ENCODE measurements around the gene NKX2-8. TPM values are rescaled to one million over a fixed set of nuclear protein-coding genes. Genes with fewer than 3 reads are reported as not detected.

The NKX2-8 gene
- polyA plus RNA-seq, 1 donor (not counting 4 experiments of a cell fraction or from before 2014, with no cell fraction given), result 0.07 TPM

DNA sequence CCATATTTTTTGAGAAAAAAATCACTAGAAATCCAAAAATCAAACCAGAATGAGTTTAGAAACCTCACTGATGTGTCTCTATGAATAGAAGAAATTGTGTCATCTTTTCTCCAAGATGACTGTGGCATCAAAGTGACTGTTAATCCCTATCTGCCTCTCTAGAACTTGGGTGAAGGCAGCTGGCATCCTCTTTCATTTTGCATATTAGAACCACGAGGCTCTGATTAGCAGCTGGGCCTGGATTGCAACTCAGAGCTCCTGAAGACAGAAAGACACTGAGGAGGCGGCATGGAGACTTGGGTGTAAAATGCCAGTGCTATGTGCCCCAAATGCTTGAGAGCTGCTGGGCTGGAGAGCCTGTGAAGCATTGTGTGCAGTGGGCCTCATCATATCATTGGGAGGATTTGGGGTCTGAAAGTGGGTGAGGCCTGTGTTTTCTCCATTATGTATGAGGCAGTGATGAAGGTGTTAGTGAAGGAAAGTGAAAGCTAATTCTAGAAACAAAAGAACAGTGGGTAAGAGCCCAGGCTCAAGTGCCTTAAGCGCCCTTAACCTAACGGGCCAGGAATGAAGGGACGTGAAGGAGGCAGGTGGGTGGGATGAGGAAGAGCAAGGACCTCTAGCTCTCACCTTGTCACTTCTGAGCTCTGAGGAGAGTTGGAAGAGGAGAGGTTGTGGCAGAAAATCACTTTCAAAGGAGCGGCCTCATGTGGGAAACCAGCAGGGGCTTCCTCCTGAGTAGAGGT, 26.2 kb downstream of the NKX2-8 start:
- Histone ChIP-seq H3K9me3 (ENCODE audit: control insufficient read depth, low read depth, low read length) (no peaks in the 10 kb centered on the region), H3K4me1 (ENCODE audit: control insufficient read depth, extremely low read depth, insufficient read depth, low read length) (no peaks in the 10 kb centered on the region), H3K27ac (ENCODE audit: control insufficient read depth, insufficient read depth, low read length) (no peak overlapping the region), H3K9ac (ENCODE audit: control insufficient read depth, extremely low read depth, insufficient read depth, low read length) (no peak overlapping the region), H3K4me2 (ENCODE audit: control insufficient read depth, extremely low read depth, insufficient read depth, low read depth, low read length) (no peak overlapping the region), H3K36me3 (ENCODE audit: control insufficient read depth in 2 of 2, extremely low read depth in 1 of 2, insufficient read depth in 2 of 2, low read length in 2 of 2) (no peaks in the 10 kb centered on the region), H4K20me1 (ENCODE audit: control insufficient read depth, extremely low read depth, insufficient read depth, low read length) (no peaks in the 10 kb centered on the region), H3K79me2 (ENCODE audit: control insufficient read depth, insufficient read depth, low read length) (no peaks in the 10 kb centered on the region), H2AFZ (ENCODE audit: control insufficient read depth, low read length) (no peak overlapping the region), H3K4me3 (ENCODE audit: control insufficient read depth in 2 of 3, extremely low read depth in 1 of 3, insufficient read depth in 2 of 3, low read depth in 1 of 3, low read length in 3 of 3) (no peak overlapping the region), H3K9me1 (ENCODE audit: control insufficient read depth, extremely low read depth, insufficient read depth, low read length) (no peaks in the 10 kb centered on the region), H3K27me3 (ENCODE audit: control insufficient read depth, extremely low read depth, insufficient read depth, low read length) (no peaks in the 10 kb centered on the region)
- TF ChIP-seq, protein P1, sequence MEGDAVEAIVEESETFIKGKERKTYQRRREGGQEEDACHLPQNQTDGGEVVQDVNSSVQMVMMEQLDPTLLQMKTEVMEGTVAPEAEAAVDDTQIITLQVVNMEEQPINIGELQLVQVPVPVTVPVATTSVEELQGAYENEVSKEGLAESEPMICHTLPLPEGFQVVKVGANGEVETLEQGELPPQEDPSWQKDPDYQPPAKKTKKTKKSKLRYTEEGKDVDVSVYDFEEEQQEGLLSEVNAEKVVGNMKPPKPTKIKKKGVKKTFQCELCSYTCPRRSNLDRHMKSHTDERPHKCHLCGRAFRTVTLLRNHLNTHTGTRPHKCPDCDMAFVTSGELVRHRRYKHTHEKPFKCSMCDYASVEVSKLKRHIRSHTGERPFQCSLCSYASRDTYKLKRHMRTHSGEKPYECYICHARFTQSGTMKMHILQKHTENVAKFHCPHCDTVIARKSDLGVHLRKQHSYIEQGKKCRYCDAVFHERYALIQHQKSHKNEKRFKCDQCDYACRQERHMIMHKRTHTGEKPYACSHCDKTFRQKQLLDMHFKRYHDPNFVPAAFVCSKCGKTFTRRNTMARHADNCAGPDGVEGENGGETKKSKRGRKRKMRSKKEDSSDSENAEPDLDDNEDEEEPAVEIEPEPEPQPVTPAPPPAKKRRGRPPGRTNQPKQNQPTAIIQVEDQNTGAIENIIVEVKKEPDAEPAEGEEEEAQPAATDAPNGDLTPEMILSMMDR (optimal IDR thresholded peaks at IDR 0.05 in 1 of 3, IDR thresholded peaks at IDR 0.05 in 1 of 3, conservative IDR thresholded peaks at IDR 0.05 in 1 of 3; ENCODE audit: extremely low read depth in 1 of 3, insufficient read depth in 2 of 3, low read length in 3 of 3), result no peak
- no peak for TF ChIP-seq EZH2 (IDR thresholded peaks at IDR 0.05; ENCODE audit: low read length)
- DNase-seq (ENCODE audit: low read depth, low spot score) (no peak), FAIRE-seq (no peak)
- dilution Hi-C loops (cut with MboI; ENCODE audit: extremely low pct_ligation_motif_present, low sequenced_read_pairs), result no loop called here

DNA sequence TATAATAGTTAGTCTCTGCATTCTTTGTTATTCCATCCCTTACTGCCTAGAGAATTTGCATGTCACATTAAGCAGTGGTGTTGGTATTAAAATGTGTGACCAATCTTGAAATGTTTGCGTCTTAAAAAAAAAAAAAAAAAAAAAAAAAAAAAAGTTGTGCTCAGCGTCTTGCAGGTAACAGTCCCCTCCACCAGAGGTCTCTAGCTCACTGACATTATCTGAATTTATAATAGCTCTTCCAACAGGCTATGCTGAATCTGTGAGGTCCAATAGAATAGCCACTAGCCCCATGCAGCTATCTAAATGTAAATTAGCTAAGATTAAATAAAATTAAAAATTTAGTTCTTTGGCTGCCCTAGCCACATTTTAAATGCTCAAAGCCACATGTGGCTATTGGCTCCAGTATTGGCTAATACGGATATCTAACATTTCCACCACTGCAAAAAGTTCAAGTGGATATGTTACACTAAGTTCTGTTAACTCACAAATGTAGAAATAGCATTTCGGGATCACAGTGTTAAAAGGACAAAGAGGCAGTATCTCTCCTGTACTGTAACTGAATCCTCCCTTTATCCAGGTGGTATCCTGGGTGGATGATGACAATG, 28.7 kb downstream of the NKX2-8 start:
- H3K9me1 ChIP-seq (ENCODE audit: control insufficient read depth, extremely low read depth, insufficient read depth, low read length), result no peaks in the 10 kb centered on the region
- H3K27me3 ChIP-seq (ENCODE audit: control insufficient read depth, extremely low read depth, insufficient read depth, low read length), result no peaks in the 10 kb centered on the region
- H4K20me1 ChIP-seq (ENCODE audit: control insufficient read depth, extremely low read depth, insufficient read depth, low read length), result no peaks in the 10 kb centered on the region
- no peak for DNase-seq (ENCODE audit: low read depth, low spot score)
- H2AFZ ChIP-seq (ENCODE audit: control insufficient read depth, low read length), result no peak overlapping the region
- TF ChIP-seq, protein P1 (optimal IDR thresholded peaks at IDR 0.05 in 1 of 3, IDR thresholded peaks at IDR 0.05 in 1 of 3, conservative IDR thresholded peaks at IDR 0.05 in 1 of 3; ENCODE audit: extremely low read depth in 1 of 3, insufficient read depth in 2 of 3, low read length in 3 of 3), result peak; percentile 47 to 66 (median 56)
- TF ChIP-seq EZH2 (IDR thresholded peaks at IDR 0.05; ENCODE audit: low read length), result no peak
- no peaks in the 10 kb centered on the region for H3K4me1 ChIP-seq (ENCODE audit: control insufficient read depth, extremely low read depth, insufficient read depth, low read length)
- no peak overlapping the region for H3K27ac ChIP-seq (ENCODE audit: control insufficient read depth, insufficient read depth, low read length)
- no peak for FAIRE-seq
- no peak overlapping the region for H3K9ac ChIP-seq (ENCODE audit: control insufficient read depth, extremely low read depth, insufficient read depth, low read length)
- no peak overlapping the region for H3K4me3 ChIP-seq (ENCODE audit: control insufficient read depth in 2 of 3, extremely low read depth in 1 of 3, insufficient read depth in 2 of 3, low read depth in 1 of 3, low read length in 3 of 3)
- dilution Hi-C loops (cut with MboI; ENCODE audit: extremely low pct_ligation_motif_present, low sequenced_read_pairs), result no loop called here
- H3K79me2 ChIP-seq (ENCODE audit: control insufficient read depth, insufficient read depth, low read length), result no peaks in the 10 kb centered on the region
- no peak overlapping the region for H3K4me2 ChIP-seq (ENCODE audit: control insufficient read depth, extremely low read depth, insufficient read depth, low read depth, low read length)
- H3K9me3 ChIP-seq (ENCODE audit: control insufficient read depth, low read depth, low read length), result no peaks in the 10 kb centered on the region
- no peaks in the 10 kb centered on the region for H3K36me3 ChIP-seq (ENCODE audit: control insufficient read depth in 2 of 2, extremely low read depth in 1 of 2, insufficient read depth in 2 of 2, low read length in 2 of 2)

Measured in keratinocyte (primary cell).